ENCODE results near the gene DUT.

DUT gene

DNA sequence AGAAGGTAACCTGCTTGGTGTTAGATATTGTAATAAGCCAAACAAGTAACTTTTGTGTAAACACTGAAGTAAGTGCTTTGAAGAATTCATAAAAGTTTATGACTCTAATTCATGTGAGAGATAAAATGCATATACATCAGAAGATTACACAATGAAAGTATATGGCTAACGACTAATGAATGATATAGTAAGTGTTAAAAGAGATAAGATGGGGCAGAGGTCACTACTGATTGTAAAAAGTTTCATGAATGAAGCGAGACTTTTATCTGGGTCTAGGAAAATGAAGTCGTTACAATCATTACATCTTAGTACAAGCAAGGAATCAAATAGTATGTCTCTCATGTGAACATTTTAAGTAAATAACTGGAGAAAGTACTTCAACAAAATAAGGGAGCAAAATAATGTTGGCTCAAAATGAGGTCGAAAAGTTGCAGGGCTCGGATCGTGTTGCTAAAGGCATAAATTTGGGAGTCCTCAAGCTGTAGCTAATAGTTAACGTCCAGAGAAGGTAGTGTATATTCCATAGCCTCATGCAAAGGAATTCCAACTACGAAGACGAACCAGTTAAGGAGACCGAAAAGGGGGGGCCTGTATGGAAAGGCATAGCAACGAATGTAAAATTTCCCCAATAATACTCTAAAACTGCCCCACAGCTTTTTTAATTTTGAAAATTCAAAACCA is 984 bp upstream of the DUT start:
- DNase-seq = no peak

DNA sequence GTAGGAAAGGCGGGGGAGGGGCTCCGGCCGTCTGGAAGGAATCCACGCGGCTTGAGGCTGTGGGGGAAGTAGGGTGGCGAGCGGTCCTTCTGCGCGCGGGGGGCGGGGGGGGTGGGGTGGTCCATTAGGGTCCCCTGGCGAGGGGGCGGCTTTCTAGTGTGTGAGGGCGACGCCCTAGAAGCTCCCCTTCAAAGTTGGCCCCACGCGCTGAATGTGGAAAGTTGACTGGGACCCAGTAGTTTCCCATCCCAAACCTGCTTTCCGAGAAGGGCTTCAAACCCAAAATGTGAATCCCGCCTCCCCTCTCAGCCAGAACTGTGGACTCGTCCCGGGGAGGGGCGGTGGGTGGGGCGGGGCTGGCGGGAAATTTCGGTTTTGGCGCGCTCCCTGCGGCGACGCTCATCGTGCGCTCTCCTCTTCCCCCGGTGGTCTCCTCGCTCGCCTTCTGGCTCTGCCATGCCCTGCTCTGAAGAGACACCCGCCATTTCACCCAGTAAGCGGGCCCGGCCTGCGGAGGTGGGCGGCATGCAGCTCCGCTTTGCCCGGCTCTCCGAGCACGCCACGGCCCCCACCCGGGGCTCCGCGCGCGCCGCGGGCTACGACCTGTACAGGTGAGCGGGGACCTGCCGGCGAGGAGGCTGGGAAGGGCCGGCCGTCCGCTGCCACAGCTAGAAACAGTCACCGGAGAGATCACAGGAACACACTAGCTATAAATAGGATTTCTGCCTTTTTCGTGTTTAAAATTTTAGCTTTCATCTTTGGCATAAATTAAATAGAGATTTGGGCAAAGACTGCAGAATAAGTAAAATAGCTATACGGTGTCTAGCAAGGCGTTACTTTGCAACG is 790 bp downstream of the DUT start:
- peak; percentile 78 for DNase-seq

DNA sequence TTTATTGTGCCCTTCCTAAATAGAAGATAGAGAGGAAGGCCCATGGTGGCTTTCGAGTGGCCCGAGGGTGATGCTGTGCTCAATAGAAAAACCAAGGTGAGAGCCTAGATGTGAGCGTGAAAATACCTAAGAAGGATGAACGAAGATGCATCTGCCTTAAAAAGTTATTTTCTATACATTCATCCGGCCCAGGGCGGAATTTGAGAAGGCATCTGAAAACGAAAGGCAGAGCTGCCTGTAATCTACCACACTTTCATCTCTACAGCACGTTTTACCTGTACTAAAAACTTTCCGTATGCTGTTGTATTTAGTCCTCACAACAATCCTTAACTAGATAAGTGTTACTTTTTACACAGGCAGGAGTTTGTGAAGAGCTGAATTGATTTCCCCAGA is 1.4 kb downstream of the DUT start:
- DNase-seq = peak; percentile 1

DNA sequence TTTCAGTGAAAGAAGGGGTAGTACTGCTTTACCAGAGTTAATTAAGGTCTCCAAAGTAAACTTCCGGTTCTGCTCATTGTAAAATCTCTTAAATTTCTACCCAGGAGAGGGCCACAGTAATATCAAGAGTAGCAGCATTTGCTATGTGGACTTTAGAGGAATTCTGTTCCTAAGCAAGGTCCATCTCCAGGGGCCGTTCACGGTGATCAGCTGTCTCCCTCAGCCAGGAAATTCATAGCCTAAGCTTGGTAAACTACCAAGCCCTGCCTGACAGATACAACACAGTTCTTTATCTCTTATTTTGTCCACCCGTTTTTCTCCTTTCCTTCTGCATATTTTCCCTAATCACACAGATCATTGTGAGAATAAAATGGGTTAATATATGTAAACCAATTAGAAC is 2.3 kb downstream of the DUT start:
- no peak for DNase-seq

DNA sequence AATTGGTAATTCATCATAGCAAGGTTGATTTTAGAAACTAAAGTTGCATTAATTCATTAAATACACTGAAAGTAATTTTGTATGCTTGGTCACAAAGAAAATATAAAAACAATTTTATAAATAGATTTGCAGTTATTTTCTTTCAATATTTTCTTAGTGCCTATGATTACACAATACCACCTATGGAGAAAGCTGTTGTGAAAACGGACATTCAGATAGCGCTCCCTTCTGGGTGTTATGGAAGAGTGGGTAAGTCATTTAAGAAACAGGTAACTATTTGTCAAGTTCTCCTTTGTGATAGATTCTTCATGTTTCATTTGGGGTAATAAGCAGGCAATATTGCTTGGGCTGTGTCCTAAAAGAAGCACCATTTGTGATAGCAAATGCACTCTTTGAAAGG is 3.0 kb downstream of the DUT start:
- no peak for DNase-seq

DNA sequence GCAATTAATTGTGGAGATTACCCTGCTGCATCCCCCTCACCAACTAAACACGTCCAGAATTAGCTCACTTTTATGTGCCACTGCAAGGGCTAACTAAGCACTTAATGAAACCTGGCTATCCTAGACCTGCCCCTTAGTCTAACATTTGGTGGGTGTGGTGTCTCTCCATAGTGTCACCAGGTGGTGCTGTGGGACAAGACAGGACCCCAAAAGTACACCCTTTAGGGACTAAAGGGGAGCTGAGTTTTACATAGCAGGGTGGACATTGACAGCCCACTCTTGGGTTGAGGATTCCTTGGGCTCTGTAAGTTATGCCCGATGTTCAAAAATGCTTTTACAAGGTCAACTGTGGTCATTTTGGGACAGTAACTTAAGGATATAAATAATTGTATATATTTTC is 5.7 kb downstream of the DUT start:
- DNase-seq = peak; percentile 28

DNA sequence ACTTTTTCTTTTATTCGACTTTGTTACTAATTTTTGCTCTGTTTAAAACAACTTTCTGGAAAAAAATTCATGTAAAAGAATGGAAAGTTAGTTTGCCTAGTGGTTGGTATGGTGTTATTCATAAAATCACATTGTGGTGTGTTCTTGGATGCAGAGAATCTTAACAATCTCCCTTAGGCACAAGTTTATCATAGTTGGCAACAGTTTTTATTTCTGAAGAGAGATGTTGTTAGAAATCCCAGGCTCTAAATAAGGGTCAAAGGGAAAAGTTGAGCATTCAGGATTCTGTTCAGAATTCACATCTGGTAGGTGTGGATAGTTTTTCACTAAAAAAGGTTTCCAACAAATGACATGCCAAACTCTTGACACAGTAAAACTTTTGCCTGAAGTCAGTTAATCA is 6.4 kb downstream of the DUT start:
- DNase-seq = no peak

DNA sequence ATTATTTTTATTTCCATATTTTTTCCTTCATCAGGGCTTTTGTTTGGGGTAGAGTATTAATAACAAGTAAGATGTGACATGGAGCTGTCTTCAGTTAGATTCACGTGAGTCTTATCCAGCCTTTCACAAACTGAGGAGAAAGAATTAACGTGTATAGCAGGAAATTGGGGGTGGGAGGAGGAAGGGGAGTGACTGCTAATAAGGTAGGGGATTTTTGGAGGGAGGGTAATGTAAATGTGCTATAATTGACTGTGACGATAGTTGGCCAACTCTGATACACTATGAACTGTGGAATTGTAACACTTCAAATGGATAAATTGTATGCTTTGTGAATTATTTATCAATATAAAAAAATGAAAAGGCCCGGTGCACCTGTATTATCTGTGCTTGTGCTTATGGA is 8.9 kb downstream of the DUT start:
- DNase-seq = peak; percentile 4

DNA sequence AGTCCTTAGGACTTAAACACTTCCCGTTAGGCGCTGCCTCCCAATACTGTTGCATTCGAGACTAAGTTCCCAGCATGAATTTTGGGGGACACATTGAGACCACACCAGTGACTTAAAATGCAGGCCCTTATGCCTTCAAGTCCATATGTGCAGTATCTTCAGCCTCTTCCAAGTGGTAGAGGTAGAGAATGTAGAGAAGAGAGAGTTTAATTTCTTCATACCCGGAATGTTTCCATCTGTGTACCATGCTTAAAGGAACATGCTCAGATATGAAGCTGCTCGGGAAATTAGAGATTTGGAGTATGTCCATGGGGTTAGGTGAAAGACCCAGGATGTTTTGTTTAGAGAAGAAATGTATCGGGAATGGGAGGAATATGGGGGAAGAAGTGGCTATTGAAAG is 12.6 kb downstream of the DUT start:
- no peak for DNase-seq

DNA sequence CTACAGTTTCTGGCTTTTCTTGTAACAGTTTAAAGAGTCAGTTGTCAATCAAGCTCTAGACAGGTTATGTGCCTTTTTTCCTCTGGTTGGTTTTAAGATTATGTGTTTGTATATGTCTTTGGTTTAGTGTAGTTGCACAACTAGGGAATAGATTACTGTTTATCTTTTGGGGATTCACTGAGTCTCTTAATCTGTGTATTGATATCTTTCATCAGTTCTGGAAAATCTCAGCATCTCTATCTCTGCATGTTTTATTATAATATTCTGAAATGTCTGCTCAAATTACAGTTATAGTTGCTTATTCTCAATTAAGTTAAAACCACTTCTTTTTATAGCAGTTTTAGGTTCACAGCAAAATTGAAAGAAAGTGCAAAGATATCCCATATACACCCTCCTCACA is 14.3 kb downstream of the DUT start:
- DNase-seq = no peak

DNA sequence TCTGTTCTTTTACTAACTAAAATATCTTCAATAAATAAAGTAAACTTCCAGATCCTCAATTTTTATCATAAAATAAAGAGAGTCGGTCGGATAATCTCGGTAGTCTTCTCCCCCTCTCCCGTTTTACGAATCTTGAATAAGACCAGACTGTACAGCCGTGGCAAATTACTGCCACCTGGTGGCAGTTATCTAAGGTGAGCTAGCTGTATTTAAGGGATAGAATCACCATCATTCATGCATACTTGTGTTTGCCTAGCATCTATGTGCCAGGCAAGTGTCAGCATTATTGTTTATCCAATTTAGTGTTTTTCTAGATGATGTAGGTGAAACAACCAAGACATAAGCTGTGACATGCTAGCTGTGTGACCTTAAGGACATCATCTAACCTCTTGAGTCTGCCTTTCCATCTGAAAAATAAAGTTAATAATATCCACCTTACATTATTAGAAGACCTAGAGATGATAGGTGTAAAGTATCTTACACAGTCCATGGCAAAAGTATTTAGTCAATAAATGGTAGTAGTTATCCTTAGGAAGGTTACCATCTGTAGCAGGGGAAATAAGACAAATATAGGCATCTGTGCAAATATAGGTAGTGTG is 21.3 kb downstream of the DUT start:
- peak; percentile 66 for DNase-seq

DNA sequence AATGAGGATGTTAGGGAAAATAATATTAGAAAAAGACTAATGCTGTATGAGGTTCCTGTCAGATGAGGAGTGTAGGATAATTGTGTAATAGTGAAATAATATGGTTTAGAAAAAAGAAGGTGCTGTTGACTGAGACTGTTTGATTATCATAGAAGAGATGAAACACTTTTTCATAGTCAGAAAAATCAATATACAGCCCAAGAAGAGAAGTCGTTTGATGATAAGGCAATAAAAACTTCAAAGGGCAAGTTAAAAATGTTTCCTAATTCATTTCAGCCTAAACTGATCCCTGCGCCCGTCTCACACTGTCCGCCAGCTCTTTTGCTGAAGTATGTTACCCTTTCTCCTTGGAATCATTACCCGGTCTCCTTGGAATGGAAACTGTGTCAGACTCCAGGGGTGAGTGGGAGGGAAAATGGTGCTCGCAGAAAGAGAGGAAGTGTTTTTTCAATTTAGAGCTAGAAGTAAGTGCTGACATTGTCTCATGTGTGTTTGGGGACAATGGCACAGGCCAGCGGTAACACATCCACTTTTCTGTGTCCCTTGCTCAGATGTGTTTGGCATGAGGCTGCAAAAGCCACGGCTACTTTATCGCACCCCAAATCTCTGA is 23.6 kb downstream of the DUT start:
- DNase-seq = no peak

DNA sequence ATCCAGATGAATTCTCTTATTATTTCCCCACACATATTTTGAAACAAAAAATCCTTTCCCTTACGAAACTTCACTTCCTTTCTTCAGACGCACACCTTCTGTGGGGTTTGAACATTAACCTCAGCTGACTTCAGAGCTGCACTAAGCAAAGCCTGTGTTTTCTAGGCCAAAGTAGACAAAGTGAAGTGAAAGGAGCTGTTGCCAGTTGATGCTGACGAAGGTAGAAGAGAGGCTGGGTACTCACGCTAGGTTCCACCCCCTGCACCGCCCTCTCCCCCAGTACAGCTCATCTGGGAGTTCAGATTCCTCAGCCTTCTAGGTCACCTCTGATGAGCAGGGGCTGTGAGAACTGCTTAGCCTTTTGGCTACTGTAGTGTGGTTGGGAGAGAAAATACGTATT is 24.1 kb downstream of the DUT start:
- no peak for DNase-seq

DNA sequence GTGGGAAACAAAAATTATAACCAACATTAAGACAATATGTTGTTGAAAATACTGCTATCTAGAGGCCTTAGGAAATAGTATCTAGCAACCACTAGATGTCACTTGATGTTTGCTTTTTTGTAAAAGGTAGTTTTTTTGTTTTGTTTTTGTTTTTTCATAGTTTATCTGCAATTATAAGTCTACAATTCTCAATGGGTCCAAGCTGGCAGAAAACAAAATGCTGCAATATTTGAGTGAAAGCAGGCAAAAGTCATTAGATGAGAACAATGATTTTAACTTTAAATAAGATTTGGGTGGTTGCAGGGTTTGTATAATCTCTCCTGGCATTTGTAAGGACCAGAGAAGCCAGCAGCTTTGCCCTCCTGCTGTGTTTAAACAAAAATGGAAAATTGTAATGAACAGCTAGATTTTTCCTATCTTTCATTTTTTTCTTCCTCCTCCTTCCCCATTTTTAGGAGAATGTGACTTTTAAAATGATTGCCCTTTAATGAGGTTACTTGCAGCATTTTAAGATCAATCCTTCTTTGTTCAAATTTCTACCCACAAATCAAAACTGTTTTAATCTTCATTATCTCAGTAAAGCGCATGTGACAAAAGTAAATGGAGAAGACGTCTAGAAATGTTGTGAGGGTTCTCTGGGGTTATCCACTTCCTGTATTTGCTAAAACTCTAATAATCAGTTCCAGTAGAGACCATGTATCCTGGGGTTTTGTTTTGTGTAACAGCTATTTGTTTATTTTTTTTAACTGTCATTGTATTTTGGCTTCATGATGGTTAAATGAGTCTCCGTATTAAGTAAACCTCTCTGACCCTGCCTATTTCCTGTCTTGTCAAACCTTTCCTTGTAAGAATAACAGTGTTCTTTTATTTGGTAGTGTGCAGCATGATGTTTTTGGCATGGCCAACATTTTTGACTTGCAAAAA is 27.3 kb downstream of the DUT start:
- no peak for DNase-seq

DNA sequence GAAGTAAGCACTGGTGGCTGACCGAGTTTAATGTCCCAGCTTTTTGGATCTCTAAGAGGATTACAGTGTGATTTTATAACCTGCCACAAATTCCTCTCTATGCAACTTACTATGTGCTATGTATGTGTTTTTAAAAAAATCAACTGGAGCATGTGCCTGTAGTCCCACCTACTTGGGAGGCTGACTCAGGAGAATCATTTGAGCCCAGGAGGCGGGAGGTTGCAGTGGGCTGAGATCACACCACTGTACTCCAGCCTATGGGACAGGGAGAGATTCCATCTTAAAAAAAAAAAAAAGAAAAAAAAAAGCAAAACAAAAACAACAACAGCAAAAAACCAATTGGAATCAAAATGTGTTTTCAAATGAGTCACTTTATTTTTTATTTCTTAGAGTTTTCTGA is 29.6 kb downstream of the DUT start:
- no peak for DNase-seq

DNA sequence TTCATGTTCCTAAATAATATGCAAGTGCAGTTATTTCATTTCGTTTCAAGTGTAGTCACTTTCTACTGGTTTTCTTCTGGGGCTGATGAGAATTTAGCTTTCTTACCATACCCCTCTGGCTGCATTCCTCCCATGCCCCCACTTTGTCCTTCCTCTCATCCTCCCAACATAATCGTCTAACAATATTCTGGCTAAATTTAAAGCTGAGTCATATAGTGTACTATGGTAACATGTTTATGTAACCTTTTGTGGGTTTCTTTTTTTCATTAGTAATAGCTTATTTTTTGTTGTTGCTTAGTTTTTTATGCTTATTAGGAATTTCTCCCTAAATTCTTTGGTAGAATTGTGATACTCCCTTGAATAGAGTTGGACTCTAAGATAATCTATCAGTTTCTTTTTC is 30.5 kb downstream of the DUT start:
- DNase-seq = no peak

DNA sequence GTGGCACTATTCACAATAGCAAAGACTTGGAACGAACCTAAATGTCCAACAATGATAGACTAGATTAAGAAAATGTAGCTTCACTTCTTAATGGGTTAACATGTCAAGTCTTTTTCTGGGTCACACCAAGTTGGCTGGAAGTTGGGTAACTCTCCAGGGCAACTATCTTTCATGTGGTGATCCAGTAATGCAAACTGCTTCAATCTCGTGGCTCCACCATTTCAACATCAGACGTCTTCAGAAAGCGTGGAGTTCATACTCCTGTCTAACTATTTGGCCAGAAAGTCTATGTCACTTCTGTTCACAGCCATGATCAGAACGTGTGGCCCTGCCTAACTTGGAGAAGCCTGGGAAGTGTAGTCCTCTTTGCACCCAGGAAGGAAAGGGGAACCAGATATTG is 32.2 kb downstream of the DUT start:
- no peak for DNase-seq

DNA sequence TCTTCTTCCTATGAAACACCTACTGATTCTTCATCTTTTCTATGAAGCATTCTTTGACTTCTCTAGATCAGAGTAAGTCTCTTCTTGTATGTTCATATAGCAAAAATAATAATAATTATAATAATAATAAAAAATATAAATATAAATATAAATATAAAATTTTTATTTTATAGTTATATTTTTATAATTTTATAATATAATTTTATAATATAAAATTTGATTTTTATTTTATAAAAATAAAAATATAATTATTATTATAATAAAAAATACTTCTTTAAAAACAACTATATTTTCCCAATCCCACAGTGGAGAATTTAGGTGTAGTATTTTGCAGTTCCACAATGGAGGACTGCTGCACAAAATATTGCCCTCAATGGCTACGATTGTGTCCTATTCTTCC is 34.3 kb downstream of the DUT start:
- DNase-seq = no peak

DNA sequence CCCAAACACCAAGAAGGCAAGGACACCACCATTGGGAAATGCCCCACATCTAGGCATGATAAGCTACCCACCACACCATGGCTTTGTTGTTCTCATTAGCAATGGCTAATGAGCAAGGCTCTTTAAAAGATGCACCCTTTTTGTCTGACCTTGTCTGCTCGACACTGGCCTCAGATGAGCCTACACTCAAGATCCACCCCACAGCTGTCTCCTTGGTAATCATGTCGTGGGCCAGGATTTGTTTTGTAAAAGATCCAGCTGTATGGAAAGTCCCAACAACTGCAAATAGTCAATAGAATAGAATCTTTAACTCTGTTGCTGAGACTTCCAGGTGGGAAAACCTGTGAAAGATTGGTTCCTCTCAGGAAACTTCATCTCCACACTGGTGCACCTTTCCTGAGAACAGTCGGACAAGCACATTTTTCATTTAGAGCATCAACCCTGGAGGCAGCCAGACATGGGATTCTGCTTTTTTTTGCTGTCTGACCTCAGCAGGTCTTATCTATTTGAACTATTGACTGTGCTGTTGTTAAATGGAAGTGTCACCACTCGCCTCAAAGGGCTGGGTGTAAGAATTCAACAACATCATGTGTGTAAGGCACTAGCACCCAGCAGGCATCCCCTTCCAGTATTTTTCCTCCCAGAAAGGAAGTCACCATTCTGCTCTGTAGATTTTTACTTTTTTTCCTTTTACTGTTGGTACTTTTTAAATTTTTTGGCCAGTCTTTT is 35.5 kb downstream of the DUT start:
- DNase-seq = no peak

DNA sequence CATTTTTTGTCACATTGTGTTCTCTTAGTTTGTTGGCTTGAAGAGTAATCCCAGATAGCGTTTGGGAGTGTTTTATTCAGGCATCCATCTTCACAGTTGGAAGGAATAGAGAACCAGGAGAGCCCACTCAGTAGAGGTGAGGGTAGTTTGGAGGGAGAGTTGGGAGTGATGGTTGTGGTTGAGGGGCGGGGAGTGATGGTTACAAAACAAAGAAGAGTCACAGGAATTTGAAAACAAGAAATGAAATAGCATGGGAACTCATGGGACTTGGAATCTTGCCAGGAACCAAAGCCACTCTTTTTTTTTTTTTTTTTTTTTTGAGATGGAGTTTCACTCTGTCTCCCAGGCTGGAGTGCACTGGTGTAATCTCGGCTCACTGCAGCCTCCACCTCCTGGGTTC is 36.3 kb downstream of the DUT start:
- no peak for DNase-seq

DNA sequence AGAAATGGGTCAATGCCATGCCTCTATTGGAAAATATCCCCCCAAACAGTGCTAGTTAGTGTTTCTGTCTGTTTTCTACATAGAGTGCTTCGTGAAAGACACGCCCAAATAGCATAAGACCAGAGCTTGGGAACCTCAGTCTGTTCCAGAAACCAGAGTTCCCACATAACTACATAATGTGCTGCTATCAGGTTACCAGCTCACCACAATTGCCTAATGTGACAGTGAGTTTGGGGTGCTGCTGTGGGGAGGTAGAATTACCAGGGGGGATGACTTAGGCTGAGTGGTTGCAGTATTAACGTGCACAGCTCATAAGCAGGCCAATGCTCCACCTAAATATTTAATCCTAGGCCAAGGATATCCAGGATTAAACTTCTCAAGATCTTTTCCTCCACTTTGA is 39.2 kb downstream of the DUT start:
- DNase-seq = no peak

DNA sequence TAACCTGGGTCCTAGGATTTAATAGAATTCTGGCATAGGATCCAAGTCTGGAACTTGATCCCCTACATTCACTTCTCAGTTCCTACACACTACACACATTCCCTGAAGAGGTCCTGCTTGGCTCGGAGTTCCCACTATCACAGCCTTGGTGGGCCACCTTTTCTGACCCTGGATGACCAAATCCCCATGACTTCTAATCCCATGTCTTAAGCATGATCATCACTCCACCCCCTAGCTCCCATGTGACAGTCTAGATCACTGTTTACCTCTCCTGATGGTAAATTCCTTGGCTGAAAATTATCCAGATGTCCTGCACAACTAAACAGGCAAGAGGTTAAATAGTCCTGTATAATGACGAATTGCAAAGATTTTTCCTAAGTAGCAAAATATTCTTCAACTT is 40.3 kb downstream of the DUT start:
- DNase-seq = no peak
